SK-N-SH (cell line): ENCODE measurements around the gene RPH3AL. TPM values are rescaled to one million over a fixed set of nuclear protein-coding genes. Genes with fewer than 3 reads are reported as not detected.

ENCODE experiments used
- CTCF ChIA-PET: fragments of 300-600, 350-600 bp; formaldehyde crosslinking; extraction: SDS; loops from one replicate; lab custom pipeline; 2021; lab: Yijun Ruan, JAX
- POLR2A ChIA-PET: fragments of 350-600 bp; sonication (Branson Sonifier 250); formaldehyde crosslinking; extraction: SDS; loops from one replicate; lab custom pipeline; 2020; ENCODE audit warnings: antibody characterized with exemption, inconsistent platforms; lab: Yijun Ruan, JAX
- DNase-seq: peaks from one replicate; pipeline ENCODE4 v3.0.0; 2012
- H2AFZ ChIP-seq: fragments of 200-600 bp; sonication (generic); 2 replicates; pipeline ENCODE4 v1.8.1; 2016; ENCODE audit warnings: antibody characterized with exemption, mild to moderate bottlenecking, low read depth
- H3F3A ChIP-seq: fragments of 200-600 bp; sonication (generic); replicated peaks from 2 replicates; pipeline ENCODE3; 2016; ENCODE audit warnings: antibody characterized with exemption, mild to moderate bottlenecking; ENCODE audit not compliant: insufficient read depth
- H3K27ac ChIP-seq, 2 experiments: fragments of 200-500 bp in 1 of 2; fragments of 200-600 bp in 1 of 2; sonication (Bioruptor generic) in 1 of 2; sonication (generic), shearing (Covaris generic) in 1 of 2; 2 replicates each; pipeline versions ENCODE4 v1.5.1 to v1.6.1; 2014 to 2016; ENCODE audit warnings: low read depth in 2 of 2, inconsistent platforms in 1 of 2, low read length in 1 of 2, mild to moderate bottlenecking in 1 of 2, mixed read lengths in 1 of 2
- H3K27me3 ChIP-seq: fragments of 200-600 bp; sonication (generic), shearing (Covaris generic); 2 replicates; pipeline ENCODE4 v1.6.1; 2016; ENCODE audit warnings: mixed run types; ENCODE audit not compliant: insufficient read depth
- H3K36me3 ChIP-seq, 2 experiments: fragments of 200-500 bp in 1 of 2; fragments of 200-600 bp in 1 of 2; sonication (Bioruptor generic) in 1 of 2; sonication (generic) in 1 of 2; replicated peaks in 1 of 2; 2 replicates each; pipeline versions ENCODE3 to v1.5.1; 2014 to 2016; ENCODE audit warnings: low read length in 1 of 2, mild to moderate bottlenecking in 1 of 2; ENCODE audit not compliant: insufficient read depth in 2 of 2, control insufficient read depth in 1 of 2
- H3K4me1 ChIP-seq, 2 experiments: fragments of 200-500 bp in 1 of 2; fragments of 200-600 bp in 1 of 2; sonication (Bioruptor generic) in 1 of 2; sonication (generic), shearing (Covaris generic) in 1 of 2; 2 replicates each; pipeline versions ENCODE4 v1.5.1 to v1.6.1; 2014 to 2016; ENCODE audit warnings: low read depth in 1 of 2, low read length in 1 of 2, mixed run types in 1 of 2; ENCODE audit not compliant: insufficient read depth in 2 of 2, control insufficient read depth in 1 of 2
- H3K4me2 ChIP-seq: fragments of 200-600 bp; sonication (generic), shearing (Covaris generic); 2 replicates; pipeline ENCODE4 v1.6.1; 2017; ENCODE audit warnings: mixed run types
- H3K4me3 ChIP-seq, 2 experiments: fragments of 200-500 bp in 1 of 2; fragments of 200-600 bp in 1 of 2; sonication (Bioruptor generic) in 1 of 2; sonication (generic), shearing (Covaris generic) in 1 of 2; 2 replicates each; pipeline versions ENCODE4 v1.5.1 to v1.8.1; 2014 to 2016; ENCODE audit warnings: low read depth in 2 of 2, inconsistent platforms in 1 of 2, low read length in 1 of 2, mild to moderate bottlenecking in 1 of 2, mixed read lengths in 1 of 2, moderate library complexity in 1 of 2
- H3K79me2 ChIP-seq: fragments of 200-600 bp; sonication (generic); 2 replicates; pipeline ENCODE4 v1.8.1; 2017; ENCODE audit warnings: mild to moderate bottlenecking; ENCODE audit not compliant: insufficient read depth
- H3K9ac ChIP-seq: fragments of 200-600 bp; sonication (generic); 2 replicates; pipeline ENCODE4 v1.6.1; 2017; ENCODE audit warnings: mixed run types
- H3K9me2 ChIP-seq: fragments of 200-600 bp; sonication (generic); 2 replicates; pipeline ENCODE4 v1.6.1; 2017; ENCODE audit warnings: mixed run types
- H3K9me3 ChIP-seq: fragments of 200-600 bp; sonication (generic); 2 replicates; pipeline ENCODE4 v1.6.1; 2017; ENCODE audit warnings: mixed run types, mild to moderate bottlenecking, moderate library complexity
- H4K20me1 ChIP-seq: fragments of 200-600 bp; sonication (generic); 2 replicates; pipeline ENCODE4 v1.6.1; 2017; ENCODE audit warnings: mild to moderate bottlenecking, mixed run types; ENCODE audit not compliant: insufficient read depth
- ELF1 ChIP-seq: IDR thresholded peaks from 2 replicates; pipeline ENCODE4 v1.4.0; 2012
- EP300 ChIP-seq, 2 experiments: IDR thresholded peaks; 2 replicates each; pipeline versions ENCODE4 v1.4.0 to v1.6.1; 2012; ENCODE audit warnings: borderline replicate concordance in 1 of 2, low read depth in 1 of 2, low read length in 1 of 2
- EZH2phosphoT487 ChIP-seq: fragments of 200-600 bp; sonication (generic); IDR thresholded peaks from 2 replicates; pipeline ENCODE4 v1.6.1; 2017; ENCODE audit warnings: low read depth, mixed run types, mild to moderate bottlenecking, antibody characterized with exemption, moderate library complexity, borderline replicate concordance
- FOSL2 ChIP-seq: IDR thresholded peaks from 2 replicates; pipeline ENCODE4 v1.4.0; 2012; ENCODE audit warnings: low read depth, mild to moderate bottlenecking, moderate library complexity, borderline replicate concordance
- JUND ChIP-seq: IDR thresholded peaks from 2 replicates; pipeline ENCODE4 v1.4.0; 2012
- MXI1 ChIP-seq: IDR thresholded peaks from 2 replicates; pipeline ENCODE4 v1.6.1; 2012; ENCODE audit warnings: mild to moderate bottlenecking, low read depth, low read length, improper control_type of control experiment
- NFIC ChIP-seq: IDR thresholded peaks from 2 replicates; pipeline ENCODE4 v1.4.0; 2012; ENCODE audit warnings: borderline replicate concordance
- POLR2AphosphoS5 ChIP-seq: IDR thresholded peaks from 2 replicates; pipeline ENCODE4 v1.6.1; 2012; ENCODE audit warnings: low read depth, low read length
- RAD21 ChIP-seq: IDR thresholded peaks from 2 replicates; pipeline ENCODE4 v1.6.1; 2012; ENCODE audit warnings: mild to moderate bottlenecking, low read length
- RCOR1 ChIP-seq: fragments of 150-350 bp; IDR thresholded peaks from 2 replicates; pipeline ENCODE4 v1.6.1; 2017; ENCODE audit warnings: antibody characterized with exemption, low read length
- RFX5 ChIP-seq: IDR thresholded peaks from 2 replicates; pipeline ENCODE4 v1.6.1; 2012; ENCODE audit warnings: mild to moderate bottlenecking, improper control_type of control experiment, low read length
- RXRA ChIP-seq: IDR thresholded peaks from 2 replicates; pipeline ENCODE4 v1.4.0; 2012; ENCODE audit warnings: low read depth, mild to moderate bottlenecking, borderline replicate concordance
- SIN3A ChIP-seq: IDR thresholded peaks from 2 replicates; pipeline ENCODE4 v1.6.1; 2012; ENCODE audit warnings: low read depth, mild to moderate bottlenecking, low read length, moderate library complexity, borderline replicate concordance
- SMC3 ChIP-seq: IDR thresholded peaks from 2 replicates; pipeline ENCODE4 v1.6.1; 2012; ENCODE audit warnings: low read depth, low read length, improper control_type of control experiment
- TCF12 ChIP-seq: IDR thresholded peaks from 2 replicates; pipeline ENCODE4 v1.4.0; 2012
- TEAD4 ChIP-seq: IDR thresholded peaks from 2 replicates; pipeline ENCODE4 v1.4.0; 2012; ENCODE audit warnings: mild to moderate bottlenecking, borderline replicate concordance; ENCODE audit not compliant: insufficient read depth
- WGBS: methylation state at CpG from one replicate; pipeline ENCODE4 v1.1.6; 2017; ENCODE audit warnings: low lambda C conversion rate; 5-methylcytosine and 5-hydroxymethylcytosine counted together
- polyA plus RNA-seq, 3 experiments: library from polyadenylated mRNA; depleted of rRNA; stranded (reverse); fragments of >200 nt; gene quantifications; 2 replicates each; pipeline ENCODE4 v1.2.3, GENCODE V29; 2012
- TF ChIP-seq, protein P1 (sequence below): IDR thresholded peaks from 2 replicates; pipeline ENCODE4 v1.4.0; 2012; ENCODE audit warnings: low read depth, borderline replicate concordance
- TF ChIP-seq, protein P2 (sequence below): fragments of 150-350 bp; IDR thresholded peaks from 2 replicates; pipeline ENCODE4 v1.6.1; 2016; ENCODE audit warnings: mild to moderate bottlenecking, low read depth, low read length
- TF ChIP-seq, protein P3 (sequence below): IDR thresholded peaks from 2 replicates; pipeline ENCODE4 v1.4.0; 2012; ENCODE audit warnings: low read depth, borderline replicate concordance

RPH3AL gene
- polyA plus RNA-seq, 1 of the 3 experiments (the other 2 are of a cell fraction), result 2.9 TPM

DNA sequence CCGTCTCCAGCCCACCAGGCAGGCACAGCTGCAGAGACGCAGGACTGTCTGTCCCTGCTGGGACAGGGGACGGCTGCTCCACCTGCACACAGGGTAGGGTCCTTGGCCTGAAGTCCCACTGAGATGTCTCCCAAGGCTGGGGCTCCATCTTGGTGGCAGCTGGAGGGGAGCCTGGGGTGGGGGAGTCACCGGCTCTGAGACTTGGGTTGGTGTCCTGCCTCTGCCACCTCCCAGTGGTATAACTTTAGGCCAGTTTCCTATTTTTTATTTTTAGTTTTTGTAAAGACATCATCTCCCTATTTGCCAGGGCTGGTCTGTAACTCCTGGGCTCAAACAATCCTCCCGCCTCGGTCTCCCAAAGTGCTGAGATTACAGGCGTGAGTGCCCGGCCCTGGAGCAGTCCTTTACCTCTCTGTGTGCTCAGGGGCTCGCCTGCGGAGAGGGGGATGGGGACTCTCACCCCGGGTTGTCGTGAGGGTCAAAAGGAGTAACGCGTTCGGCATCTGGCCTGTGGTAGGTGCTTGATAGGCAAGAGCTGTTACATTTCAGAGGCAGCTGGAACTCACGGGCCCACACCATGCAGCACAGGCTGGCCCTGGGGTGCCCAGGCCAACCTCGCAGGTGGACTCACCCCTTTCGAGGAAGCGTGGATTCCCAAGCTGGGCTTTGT lies 124.5 kb downstream of the RPH3AL start:
- Histone ChIP-seq H3K4me2 (no peak overlapping the region), H2AFZ (no peak overlapping the region), H3F3A (no peaks in the 10 kb centered on the region), H3K4me1 (peaks cover 7 to 10% of the 10 kb centered on the region in 2 experiments; a peak in 2 of 4 replicates), H3K9me3 (no peaks in the 10 kb centered on the region), H4K20me1 (no peaks in the 10 kb centered on the region), H3K4me3 (no peak overlapping the region), H3K27me3 (no peaks in the 10 kb centered on the region), H3K27ac (no peak overlapping the region), H3K79me2 (no peaks in the 10 kb centered on the region), H3K36me3 (no peaks in the 10 kb centered on the region), H3K9ac (no peak overlapping the region), H3K9me2 (no peaks in the 10 kb centered on the region)
- WGBS, result 80% methylated on average over 16 of the region's 19 CpGs
- POLR2A ChIA-PET, result no interaction called here
- no peak for DNase-seq
- TF ChIP-seq MXI1 (no peak), FOSL2 (no peak), RFX5 (no peak), EZH2phosphoT487 (no peak), ELF1 (no peak), SMC3 (no peak), JUND (no peak), TCF12 (no peak), NFIC (no peak), RAD21 (no peak), SIN3A (no peak), RCOR1 (no peak), TEAD4 (no peak), POLR2AphosphoS5 (no peak), RXRA (no peak), EP300 (IDR thresholded peaks at IDR 0.05; ENCODE audit: borderline replicate concordance in 1 of 2, low read depth in 1 of 2, low read length in 1 of 2) (no peak)
- TF ChIP-seq, protein P1, sequence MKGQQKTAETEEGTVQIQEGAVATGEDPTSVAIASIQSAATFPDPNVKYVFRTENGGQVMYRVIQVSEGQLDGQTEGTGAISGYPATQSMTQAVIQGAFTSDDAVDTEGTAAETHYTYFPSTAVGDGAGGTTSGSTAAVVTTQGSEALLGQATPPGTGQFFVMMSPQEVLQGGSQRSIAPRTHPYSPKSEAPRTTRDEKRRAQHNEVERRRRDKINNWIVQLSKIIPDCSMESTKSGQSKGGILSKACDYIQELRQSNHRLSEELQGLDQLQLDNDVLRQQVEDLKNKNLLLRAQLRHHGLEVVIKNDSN, result no peak
- TF ChIP-seq, protein P2, sequence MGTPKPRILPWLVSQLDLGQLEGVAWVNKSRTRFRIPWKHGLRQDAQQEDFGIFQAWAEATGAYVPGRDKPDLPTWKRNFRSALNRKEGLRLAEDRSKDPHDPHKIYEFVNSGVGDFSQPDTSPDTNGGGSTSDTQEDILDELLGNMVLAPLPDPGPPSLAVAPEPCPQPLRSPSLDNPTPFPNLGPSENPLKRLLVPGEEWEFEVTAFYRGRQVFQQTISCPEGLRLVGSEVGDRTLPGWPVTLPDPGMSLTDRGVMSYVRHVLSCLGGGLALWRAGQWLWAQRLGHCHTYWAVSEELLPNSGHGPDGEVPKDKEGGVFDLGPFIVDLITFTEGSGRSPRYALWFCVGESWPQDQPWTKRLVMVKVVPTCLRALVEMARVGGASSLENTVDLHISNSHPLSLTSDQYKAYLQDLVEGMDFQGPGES, result no peak
- TF ChIP-seq, protein P3, sequence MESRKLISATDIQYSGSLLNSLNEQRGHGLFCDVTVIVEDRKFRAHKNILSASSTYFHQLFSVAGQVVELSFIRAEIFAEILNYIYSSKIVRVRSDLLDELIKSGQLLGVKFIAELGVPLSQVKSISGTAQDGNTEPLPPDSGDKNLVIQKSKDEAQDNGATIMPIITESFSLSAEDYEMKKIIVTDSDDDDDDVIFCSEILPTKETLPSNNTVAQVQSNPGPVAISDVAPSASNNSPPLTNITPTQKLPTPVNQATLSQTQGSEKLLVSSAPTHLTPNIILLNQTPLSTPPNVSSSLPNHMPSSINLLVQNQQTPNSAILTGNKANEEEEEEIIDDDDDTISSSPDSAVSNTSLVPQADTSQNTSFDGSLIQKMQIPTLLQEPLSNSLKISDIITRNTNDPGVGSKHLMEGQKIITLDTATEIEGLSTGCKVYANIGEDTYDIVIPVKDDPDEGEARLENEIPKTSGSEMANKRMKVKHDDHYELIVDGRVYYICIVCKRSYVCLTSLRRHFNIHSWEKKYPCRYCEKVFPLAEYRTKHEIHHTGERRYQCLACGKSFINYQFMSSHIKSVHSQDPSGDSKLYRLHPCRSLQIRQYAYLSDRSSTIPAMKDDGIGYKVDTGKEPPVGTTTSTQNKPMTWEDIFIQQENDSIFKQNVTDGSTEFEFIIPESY, result no peak
- CTCF ChIA-PET, result interaction anchor here (1.1 kb wide), 1 partner anchor 26 kb away, joined by 3 read pairs; no protein-coding TSS in a partner anchor
